Posterior vena cava (tissue), 2 donors: ENCODE measurements around the gene MIF4GD. TPM values are rescaled to one million over a fixed set of nuclear protein-coding genes. Genes with fewer than 3 reads are reported as not detected.
"Not testable (repeated sequence)": the region's sequence is repeated elsewhere in the genome, so short reads cannot be mapped to it uniquely, and the experiment has no call there.

Experiments
- DNase-seq: peaks from one replicate; pipeline ENCODE4 v3.0.0-alpha.2; 2020; ENCODE audit warnings: low spot score
- intact Hi-C, 2 donors: fragments of 100-400 bp; cut with DNase I; formaldehyde crosslinking; loops; one replicate each; pipeline versions ENCODE4 v1.14.1 to v1.14.2; 2022 to 2023
- long read RNA-seq, 2 donors: library from polyadenylated mRNA; unstranded; transcript quantifications; one replicate each; pipeline ENCODE4 v2.0.0, GENCODE V29; 2020 to 2021
- total RNA-seq, 2 donors: library from RNA; stranded (reverse); fragmentation: NEBNext Ultra II Directional; extraction: Animal tissue kit (Norgen Biotek cat#: 25700); gene quantifications; one replicate each; pipeline ENCODE4 v1.2.1, GENCODE V29; 2021
- donor health status: DM: yes; HTN: yes; CAD: no.
- donor health status: DM: yes; HTN: yes; CAD: no.

Gene MIF4GD, protein sequence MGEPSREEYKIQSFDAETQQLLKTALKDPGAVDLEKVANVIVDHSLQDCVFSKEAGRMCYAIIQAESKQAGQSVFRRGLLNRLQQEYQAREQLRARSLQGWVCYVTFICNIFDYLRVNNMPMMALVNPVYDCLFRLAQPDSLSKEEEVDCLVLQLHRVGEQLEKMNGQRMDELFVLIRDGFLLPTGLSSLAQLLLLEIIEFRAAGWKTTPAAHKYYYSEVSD
- total RNA-seq: 10 to 100 TPM; 25.2 to 27.3 TPM
- long read RNA-seq, donor 1, transcript MIF4GD-202 (6 exons, 1,306 nt): major isoform, 8 of 14 reads
- long read RNA-seq, donor 1, partial matches to known transcripts: 1 of 14 reads
- long read RNA-seq, donor 1, other reads (novel, unspliced or antisense): 0 of 14 reads
- long read RNA-seq, donor 2, transcript MIF4GD-201 (7 exons, 1,358 nt): minor isoform, 5 of 134 reads
- long read RNA-seq, donor 2, transcript MIF4GD-208 (7 exons, 1,419 nt): minor isoform, 24 of 134 reads
- long read RNA-seq, donor 2, transcript MIF4GD-214 (5 exons, 1,230 nt): minor isoform, 12 of 134 reads
- long read RNA-seq, donor 2, transcript MIF4GD-202 (6 exons, 1,306 nt): major isoform, 69 of 134 reads
- long read RNA-seq, donor 2, partial matches to known transcripts: 6 of 134 reads
- long read RNA-seq, donor 2, other reads (novel, unspliced or antisense): 14 of 134 reads

DNA sequence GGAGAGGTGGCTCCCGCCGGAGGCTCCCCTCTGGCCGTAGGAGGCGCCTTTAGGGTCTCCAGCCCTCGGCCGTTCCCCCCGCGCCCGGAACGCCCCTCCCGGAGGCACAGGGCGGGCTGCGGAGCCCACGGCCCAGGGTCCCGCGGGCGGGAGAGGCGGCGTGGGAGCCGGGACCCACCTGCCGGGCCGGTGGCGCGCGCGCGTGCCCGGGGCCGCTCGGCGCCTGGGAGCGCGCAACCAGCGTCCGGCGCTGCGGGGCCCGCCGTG, at the start of gene MIF4GD:
Gene MIF4GD, minus strand, starts transcription at position 266 of the 267 bp plus-strand sequence. CDS start 1,036 bp downstream, outside the sequence.
- intact Hi-C loops: no loop called here
- no peak for DNase-seq

DNA sequence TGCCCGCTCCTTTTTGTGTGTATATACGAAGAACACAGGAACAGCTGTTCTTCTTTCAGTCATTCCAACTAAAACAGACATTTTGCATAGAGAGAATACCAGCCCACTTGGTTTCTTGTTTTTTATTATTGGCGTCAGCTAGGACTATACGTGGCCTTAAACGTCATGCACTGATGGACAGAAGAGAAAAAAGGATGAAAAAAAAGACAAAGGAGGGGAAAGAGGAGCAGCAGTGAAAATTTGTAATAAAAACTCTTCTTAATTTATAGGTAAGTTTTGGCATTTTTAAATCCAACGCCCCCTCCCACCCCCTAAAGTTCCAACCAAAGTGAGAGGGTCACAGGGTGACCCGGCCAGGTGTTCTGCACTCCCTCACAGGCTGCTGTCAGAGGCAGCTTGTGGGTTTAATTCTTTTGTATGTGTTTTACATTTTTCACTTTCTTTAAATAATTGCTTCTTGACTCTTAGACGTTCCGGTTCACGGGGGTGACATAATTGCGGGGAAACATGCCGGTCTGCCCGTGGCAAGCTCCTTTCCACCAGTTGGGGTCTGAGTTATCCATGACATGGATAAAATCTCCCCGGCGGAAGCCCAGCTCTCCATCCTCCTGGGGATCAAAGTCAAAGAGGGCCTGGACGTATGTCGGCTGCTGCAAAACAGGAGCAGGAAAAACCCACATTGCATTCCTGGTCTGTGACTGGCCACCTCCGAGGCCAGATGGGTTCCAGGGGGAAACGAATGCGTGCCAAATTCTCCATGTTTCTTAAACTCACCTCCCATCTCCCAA, 49.1 kb upstream of the MIF4GD start:
- intact Hi-C loops: loop anchor here (5.0 kb wide), 2 partner anchors 92 to 202 kb away; no protein-coding TSS in a partner anchor

DNA sequence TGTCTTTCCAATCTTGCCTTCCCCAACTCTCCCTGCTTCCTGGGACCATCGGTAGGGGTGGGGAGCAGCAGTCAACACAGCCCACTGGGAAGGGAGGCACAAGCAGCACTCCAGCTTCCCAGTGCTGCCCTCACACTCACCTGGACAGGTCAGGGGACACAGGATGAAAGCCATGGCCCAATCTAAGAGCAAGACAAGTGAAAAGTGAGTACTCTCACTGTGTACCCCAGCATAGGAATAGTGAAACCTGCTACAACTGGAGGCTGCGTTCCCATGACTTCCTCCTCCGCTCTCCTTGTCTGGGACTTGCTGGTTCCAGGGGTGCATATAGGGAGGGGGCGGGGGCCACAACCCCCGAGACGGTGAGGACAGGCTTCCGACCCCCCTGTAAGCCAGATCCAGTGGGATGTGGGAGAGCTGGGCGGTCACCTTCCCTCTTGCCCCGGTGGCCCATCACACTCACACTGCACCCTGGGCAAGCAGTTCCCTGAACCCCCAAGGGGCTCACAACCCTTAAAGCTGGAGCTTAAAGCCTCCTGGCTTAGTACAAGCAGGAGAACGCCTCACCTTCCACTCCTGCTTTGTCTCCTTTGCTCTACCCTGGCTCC, 47.7 kb upstream of the MIF4GD start:
- intact Hi-C loops: no loop called here
- no peak for DNase-seq

More for the DNA sequence above, 49.1 kb upstream of the MIF4GD start:
- no peak for DNase-seq

DNA sequence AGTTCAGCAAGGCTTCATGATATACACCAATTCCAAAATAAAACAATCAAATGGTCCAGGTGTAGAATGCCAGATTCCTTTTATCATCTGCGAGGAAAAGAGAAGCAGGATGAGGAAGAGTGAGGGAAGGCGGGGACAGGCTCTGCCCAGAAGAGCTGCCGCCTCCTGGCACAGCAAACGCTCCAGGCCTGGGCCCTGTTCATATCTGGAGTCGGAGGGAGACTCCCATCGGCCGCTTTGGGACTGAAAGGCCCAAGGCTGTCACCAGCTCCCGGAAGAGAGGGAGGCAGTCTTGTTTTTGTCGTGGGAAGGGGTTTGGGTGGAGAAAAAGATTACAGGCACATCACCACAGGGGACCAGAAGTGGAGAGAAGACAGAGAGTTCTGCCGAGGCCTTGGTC, 47.2 kb upstream of the MIF4GD start:
- intact Hi-C loops: no loop called here
- DNase-seq: no peak

DNA sequence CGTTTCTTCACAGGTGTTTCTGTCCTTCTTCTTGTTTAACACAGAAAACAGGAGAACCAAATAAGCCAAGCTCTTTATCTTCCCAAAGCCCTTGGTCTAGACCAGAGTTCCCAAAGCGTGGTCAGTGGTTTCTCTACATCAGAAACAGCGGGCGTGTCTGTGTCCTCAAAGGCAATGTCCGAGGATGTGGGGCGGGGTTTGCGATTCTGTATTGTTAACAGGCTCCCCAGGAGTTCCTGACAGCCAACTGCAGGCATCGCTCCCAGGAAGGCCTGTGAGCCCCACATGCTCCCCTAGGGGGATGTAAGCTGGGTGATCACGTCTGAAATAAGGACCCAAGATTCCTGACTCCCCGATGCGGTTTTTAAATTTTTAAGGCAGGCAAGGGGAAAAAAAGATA, 46.6 kb upstream of the MIF4GD start:
- intact Hi-C loops: no loop called here
- no peak for DNase-seq

DNA sequence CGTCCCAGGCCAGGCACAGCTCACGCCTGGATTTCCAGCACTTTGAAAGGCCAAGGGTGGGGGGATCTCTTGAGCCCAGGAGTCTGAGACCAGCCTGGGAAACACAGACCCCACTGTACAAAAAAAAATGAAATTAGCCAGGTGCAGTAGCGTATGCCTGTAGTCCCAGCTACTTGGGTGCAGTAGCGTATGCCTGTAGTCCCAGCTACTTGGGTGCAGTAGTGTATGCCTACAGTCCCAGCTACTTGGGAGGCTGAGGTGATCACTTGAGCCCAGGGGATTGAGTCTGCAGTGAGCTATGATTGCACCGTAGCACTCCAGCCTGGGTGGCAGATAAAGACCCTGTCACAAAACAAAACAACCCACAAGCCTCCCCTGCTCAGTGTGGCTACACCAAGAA, 45.2 kb upstream of the MIF4GD start:
- intact Hi-C loops: no loop called here
- no peak for DNase-seq

DNA sequence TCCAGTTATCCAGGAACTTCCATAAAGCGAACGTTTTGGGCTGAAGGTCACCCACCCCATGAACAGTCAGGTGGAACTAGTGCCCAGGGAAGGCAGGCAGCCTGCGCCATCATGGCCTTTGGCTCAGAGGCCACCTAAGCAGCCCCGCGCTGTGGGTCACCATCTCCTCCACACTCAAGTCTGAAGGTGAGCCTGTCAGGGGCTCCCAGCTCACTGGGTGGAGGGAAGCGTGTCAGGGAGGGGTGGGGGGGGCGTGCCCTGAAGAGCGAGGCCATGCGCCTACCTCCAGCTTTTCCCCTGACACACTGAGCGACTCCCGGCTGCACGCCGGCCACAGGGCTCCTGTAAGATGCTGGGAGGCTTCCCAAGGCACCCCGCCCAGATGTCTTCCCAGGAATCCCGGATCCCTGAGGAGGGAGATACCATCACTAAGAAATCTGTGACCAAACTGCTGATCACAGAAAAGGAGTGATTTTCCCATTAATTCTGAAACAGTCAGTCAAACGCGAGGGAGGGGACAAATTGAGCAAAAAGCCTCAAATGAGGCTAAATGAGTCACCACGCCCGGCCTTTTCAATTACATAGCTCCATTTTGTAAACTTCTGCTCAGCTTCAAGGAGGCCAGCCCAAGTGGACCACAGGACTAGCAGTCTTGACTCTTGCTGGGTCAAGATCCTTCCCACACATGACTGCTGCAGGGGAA, 44.7 kb upstream of the MIF4GD start:
- peak; percentile 74 for DNase-seq
- intact Hi-C loops: no loop called here

DNA sequence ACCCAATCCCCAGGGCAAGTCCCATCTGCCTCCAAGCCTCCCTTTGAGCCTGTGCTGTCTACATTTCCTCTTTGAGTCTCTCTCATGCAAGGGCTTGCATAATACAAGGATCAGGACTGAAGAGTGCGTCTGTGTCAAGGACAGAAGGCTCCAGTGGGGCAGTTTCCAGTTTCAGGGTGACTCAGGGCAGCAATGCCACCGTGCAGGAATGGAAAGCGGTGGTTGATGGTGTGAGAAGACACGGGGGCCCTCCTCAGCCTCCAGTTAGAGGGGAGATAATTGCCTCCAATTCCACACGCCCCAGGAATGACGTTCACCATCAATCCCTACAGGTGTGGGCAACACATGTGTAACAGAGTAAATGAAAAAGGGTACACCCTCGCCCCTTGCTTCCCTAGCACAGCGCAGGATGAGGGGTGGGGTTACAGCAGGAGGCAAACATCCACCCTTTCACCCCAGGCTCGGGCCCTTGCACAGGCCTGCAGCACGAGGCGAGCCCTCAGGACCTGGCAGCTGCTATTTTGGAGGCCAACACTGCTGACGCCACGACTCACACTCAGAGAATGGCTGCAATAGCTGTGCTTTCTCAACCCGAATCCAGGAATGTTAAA, 43.0 kb upstream of the MIF4GD start:
- intact Hi-C loops: no loop called here
- DNase-seq: no peak

DNA sequence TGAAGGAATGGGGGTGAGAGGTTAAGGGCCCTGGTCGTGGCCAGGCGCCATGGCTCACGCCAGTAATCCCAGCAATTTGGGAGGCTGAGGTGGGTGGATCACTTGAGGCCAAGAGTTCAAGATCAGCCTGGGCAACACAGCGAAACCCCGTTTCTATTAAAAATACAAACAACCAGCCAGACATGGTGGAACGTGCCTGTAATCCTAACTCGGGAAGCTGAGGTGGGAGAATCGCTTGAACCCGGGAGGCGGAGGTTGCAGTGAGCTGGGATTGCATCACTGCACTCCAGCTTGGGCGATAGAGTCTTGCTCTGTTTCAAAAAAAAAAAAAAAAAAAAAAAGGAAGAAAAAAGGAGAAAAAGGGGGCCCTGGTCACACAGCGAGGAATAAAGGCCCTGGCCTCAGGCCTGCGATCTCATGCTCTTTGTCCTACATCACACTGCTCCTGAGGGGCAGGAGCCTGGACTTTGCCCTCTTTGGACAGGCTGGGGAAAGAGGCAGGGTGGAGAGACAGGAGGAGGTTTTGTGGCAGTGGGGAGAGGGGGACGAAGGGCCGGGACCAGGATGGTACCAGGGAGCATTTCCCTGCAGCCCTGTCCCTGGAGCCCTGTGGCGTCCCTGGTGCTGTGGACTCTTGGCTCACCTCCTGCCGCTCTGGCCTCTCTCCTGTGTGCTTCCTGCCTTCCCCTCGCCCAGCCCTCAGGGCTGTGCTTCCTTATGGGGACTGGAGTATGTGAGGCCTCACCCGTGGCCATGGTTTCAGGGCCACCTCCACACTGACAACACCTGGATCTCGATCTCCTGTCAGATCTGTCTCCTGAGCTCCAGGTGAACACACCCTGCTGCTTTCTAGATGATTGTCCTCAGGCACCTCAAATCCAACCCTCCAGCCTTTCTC, 38.0 kb upstream of the MIF4GD start:
- DNase-seq: no peak
- intact Hi-C loops: no loop called here

DNA sequence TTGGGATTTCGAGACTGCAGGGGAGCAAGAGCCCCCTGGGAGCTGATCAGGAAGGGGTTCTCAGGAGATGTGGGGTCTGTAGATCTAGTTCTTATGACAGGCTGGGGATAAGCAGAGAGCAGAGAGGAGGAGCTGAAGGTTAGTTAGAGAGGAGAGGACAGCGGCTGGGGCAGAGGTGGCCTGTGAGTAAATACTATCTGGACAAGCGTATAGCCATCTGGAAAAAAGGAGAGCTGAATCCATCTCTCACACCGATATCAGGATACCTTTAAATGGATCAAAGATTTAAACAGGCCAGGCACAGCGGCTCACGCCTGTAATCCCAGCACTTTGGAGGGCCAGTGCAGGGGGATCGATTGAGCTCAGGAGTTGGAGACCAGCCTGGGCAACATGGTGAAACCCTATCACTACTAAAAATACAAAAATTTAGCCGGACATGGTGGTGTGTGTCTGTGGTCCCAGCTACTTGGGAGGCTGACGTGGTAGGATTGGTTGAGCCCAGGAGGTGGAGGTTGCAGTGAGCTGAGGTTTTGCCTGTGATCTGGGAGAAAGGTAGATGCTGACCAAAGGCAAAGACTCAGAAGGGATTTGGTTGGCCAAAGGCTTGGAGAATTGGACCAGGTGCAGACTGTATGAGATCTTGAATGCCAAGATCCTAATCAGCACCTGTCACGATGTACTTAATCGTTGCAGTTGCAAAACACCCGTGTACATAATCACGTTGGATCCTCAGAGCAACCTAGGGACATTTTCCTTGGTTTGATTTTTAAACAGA, 37.1 kb upstream of the MIF4GD start:
- DNase-seq: no peak
- intact Hi-C loops: no loop called here

DNA sequence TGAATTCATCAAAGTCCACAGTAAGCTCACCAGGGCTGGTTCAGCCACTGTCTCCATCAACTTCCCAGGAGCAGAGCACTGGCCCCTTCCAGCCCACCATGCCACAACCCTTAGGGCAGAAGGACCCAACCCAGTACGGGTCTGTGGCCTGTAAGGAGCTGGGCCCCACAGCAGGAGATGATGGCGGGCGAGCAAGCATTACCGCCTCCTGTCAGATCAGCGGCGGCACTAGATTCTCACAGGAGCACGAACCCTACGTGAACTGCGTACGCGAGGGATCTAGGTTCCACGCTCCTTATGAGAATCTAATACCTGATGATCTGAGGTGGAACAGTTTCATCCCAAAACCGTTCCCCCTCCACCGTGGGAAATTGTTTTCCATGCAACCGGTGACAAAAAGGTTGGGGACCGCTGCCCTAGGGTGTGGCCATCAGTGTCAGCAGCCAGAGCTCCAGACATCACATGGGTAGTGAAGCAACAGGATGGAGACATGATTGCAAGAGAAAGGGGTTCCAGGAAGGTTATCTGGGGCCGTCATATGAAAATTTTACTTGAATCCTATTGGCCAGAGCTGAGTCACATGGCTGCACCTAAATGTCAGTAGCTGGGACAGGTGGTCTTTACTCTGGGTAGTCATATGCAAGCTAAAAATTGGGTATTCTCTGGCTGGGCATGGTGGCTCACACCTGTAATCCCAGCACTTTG, 30.6 kb upstream of the MIF4GD start:
- intact Hi-C loops: no loop called here
- no peak for DNase-seq

DNA sequence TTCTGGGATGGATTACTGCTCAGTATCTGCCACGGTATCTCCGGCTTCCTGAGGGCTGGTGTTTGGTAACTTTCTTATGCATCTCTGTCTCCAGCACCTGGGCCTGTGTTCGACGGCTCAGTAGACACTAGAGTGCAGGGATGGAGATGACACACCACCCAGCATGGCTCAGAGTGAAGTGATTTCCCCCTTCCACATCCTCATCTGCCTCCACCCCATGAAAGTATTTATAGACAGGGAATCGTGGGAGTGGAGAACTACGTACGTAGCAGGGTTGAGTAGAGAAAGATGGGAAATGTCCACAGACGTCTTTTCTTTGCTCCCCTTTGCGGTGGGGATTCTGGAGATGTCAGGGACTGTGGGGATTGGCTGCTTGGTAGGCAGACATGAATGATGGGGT, 30.0 kb upstream of the MIF4GD start:
- no peak for DNase-seq
- intact Hi-C loops: no loop called here

DNA sequence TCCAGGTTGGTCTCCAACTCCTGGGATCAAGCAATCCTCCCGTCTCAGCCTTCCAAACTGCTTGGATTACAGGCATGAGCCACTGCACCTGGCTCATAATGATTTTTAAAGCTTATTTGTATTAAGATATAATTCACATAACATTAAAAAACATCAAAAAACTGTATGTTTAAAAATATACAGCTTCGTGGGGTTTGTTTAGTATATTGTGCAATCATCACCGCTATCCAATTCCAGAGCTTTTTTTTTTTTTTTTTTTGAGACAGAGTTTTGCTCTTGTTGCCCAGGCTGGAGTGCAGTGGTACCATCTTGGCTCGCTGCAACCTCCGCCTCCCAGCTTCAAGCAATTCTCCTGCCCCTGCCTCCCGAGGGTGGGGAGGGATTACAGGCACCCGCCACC, 29.2 kb upstream of the MIF4GD start:
- intact Hi-C loops: no loop called here
- no peak for DNase-seq

DNA sequence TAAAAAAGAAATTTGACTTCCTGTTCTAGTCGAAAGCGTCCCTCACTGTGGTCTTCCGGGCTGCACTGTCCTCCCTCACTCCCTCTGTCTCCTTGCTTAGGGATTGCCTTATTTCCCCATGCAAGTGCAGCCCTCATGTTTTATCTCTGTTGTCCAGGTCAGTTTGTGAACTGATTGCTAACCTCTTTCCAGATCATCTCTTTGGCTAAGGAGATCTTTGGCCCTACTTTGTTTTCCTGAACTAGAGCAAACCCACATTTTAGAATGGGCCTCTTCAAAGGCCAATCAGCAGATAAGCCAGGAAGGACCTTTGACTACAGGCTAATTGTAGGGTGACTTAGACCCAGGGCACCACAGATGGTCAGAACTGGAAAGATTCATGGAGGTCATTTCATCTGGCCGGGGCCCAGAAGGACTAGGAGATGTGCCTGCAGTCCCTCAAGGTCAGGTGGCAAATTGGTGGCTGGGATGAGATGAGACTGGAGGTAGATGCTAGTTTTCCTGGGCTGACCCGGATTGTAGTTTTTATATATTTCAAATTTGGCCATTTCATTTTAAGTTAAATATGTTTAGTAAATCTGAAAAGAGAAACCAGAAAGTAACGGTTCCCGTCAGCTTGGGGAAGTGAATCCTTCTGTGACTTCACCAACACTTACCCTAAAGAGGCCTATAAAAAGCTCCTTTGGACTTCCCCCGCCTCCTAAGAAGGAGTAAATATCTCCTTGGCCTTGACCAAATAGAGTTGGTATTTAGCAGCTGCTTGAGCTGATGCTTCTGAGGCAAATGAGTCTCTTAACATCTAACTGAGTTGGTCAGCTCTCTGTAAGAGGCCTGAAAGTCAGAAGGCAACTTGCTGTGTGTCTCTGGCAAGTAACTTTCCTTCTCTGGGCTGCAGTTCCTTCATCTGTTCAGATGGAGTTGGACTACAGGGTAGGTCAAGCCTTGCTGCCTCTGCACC, 24.4 kb upstream of the MIF4GD start:
- intact Hi-C loops: no loop called here
- no peak for DNase-seq

DNA sequence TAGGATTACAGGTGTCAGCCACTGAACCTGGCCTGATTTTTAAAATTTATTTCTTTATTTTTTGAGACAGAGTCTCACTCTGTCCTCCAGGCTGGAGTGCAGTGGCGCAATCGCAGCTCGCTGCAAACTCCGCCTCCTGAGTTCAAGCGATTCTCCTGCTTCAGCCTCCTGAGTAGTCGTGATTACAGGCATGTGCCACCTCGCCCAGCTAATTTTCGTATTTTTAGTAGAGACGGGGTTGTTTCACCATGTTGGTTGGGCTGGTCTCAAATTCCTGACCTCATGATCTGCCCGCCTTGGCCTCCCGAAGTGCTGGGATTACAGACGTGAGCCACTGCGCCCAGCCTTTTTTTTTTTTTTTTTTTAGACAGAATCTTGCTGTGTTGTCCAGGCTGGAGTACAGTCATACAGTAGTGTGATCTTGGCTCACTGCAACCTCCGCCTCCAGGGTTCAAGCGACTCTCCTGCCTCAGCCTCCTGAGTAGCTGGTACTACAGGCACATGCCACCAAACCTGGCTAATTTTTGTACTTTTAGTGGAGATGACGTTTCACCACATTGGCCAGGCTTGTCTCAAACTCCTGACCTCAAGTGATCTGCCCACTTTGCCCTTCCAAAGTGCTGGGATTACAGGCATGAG, 21.9 kb upstream of the MIF4GD start:
- intact Hi-C loops: not testable (repeated sequence)

More for the DNA sequence above, 21.9 kb upstream of the MIF4GD start:
- peak; percentile 82 for DNase-seq
